GM11168 (cell line): ENCODE data around the gene TPSB2.
"Not testable (repeated sequence)": the region's sequence is repeated elsewhere in the genome, so short reads cannot be mapped to it uniquely, and the experiment has no call there.

Experiments used
- in situ Hi-C: fragments of 300-500 bp; cut with MboI; formaldehyde crosslinking; loops from one replicate; pipeline ENCODE4 v1.12.0; 2022; ENCODE audit warnings: low sequenced_read_pairs; ENCODE audit not compliant: unreplicated experiment

Gene TPSB2

GRCh38 chr16:1243907-1244850 lies 14.2 kb upstream of the TPSB2 start:
- in situ Hi-C loops = not testable (repeated sequence)

DNA sequence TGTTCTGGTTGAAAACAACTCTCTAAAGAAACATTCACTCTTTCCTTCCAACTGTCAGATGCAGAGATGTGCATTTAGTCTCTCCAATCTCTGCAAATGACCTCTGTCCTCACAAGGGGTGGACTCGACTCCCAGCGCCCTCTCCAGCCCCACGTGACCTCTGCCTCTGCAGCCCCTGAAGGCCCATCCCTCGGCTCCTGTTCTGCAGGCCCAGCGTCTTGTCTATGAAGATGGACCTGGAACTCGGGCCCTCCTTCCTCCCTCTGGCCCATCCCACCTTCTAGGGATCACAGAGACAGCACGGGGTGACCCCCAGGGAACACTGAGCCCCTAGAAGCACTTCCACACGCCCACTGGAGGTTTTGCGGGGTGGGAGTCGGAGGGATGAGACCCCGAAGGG lies 13.4 kb upstream of the TPSB2 start:
- in situ Hi-C loops = not testable (repeated sequence)

DNA sequence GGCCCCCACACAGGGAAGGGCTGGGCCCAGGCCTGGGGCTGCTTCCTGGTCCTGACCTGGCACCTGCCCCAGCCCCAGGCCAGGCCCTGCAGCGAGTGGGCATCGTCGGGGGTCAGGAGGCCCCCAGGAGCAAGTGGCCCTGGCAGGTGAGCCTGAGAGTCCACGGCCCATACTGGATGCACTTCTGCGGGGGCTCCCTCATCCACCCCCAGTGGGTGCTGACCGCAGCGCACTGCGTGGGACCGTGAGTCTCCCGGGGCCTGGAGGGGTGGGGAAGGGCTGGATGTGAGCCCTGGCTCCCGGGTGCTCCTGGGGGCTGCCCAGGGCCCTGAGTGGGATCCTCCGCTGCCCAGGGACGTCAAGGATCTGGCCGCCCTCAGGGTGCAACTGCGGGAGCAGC lies 11.1 kb upstream of the TPSB2 start:
- in situ Hi-C loops = not testable (repeated sequence)

GRCh38 chr16:1240436-1240835 lies 10.5 kb upstream of the TPSB2 start, which contains the start of gene TPSAB1:
TSS of gene TPSAB1 (plus strand) at chr16:1240705. CDS start at chr16:1240939, 234 bp downstream.
- in situ Hi-C loops = not testable (repeated sequence)

DNA sequence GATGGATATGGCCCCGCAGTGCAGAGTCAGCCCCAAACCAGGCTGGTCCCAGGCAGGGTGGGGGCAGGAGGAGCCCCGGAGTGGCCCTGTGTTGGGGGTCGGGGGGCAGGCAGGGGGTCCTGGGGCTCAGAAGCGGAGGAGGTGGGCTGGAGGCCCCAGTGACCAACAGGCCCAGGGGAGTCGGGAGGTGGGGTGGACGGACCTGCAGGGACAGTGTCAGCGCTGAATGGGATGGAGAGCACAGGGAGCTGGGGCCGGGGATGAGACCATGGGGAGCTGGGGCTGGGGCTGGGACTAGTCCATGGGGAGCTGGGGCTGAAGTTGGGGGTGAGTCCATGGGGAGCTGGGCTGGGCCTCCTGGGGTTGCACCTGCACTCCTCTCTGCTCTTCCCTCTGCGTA lies 9.6 kb upstream of the TPSB2 start:
- in situ Hi-C loops = not testable (repeated sequence)

GRCh38 chr16:1238909-1239308 lies 8.9 kb upstream of the TPSB2 start:
- in situ Hi-C loops = not testable (repeated sequence)

- in situ Hi-C loops = no loop called here
Measured at GRCh38 chr16:1237990-1238389, 8.0 kb upstream of the TPSB2 start.

GRCh38 chr16:1236659-1237058 lies 6.7 kb upstream of the TPSB2 start:
- in situ Hi-C loops = not testable (repeated sequence)

DNA sequence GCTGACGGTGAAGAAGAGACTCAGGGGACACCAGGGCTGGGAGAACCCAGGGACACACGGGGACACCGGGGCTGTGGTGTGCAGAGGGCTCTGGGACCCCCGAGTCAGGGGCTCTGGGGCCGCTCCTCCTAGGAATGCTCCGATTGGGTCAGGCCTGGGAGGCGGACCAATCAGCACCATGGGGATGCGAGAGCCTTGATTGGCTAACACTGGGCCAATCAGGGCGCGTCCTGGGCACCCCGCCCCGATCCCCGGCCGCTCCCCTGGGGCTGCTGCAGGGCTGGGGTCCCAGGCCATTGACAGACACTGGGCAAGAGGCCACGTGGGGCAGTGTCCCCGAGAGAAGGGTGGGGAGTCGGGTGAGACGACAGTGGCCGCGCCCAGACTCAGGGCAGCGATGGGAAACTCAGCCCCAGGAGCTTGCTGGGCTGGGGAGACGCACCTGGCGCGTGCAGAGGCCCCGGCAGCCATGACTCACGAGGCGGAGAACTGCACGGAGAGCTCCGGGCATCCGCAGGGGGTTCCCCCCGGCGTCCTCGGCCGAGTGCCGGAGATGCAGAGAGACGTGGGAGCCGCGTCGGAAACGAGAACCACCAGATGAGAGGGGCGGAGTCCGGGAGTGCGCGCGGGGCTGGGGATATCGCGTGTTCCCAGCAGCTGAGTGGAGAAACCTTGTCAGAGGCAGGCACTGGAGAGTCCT lies 2.2 kb upstream of the TPSB2 start:
- in situ Hi-C loops = not testable (repeated sequence)

GRCh38 chr16:1231301-1231700 lies 1.3 kb upstream of the TPSB2 start:
- in situ Hi-C loops = not testable (repeated sequence)

- in situ Hi-C loops = not testable (repeated sequence)
Measured at GRCh38 chr16:1230471-1231212, 658 bp upstream of the TPSB2 start.

DNA sequence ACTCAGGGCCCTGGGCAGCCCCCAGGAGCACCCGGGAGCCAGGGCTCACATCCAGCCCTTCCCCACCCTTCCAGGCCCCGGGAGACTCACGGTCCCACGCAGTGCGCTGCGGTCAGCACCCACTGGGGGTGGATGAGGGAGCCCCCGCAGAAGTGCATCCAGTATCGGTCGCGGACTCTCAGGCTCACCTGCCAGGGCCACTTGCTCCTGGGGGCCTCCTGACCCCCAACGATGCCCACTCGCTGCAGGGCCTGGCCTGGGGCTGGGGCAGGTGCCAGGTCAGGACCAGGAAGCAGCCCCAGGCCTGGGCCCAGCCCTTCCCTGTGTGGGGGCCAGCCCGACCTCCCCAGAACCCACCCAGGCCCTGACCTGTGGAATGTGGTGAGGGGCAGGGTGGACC lies 508 bp downstream of the TPSB2 start:
- in situ Hi-C loops = not testable (repeated sequence)

- in situ Hi-C loops = not testable (repeated sequence)
Measured at GRCh38 chr16:1228227-1228626, 1.8 kb downstream of the TPSB2 start.

GRCh38 chr16:1226692-1227091 lies 3.3 kb downstream of the TPSB2 start:
- in situ Hi-C loops = not testable (repeated sequence)

GRCh38 chr16:1225728-1226311 lies 4.2 kb downstream of the TPSB2 start:
- in situ Hi-C loops = not testable (repeated sequence)

DNA sequence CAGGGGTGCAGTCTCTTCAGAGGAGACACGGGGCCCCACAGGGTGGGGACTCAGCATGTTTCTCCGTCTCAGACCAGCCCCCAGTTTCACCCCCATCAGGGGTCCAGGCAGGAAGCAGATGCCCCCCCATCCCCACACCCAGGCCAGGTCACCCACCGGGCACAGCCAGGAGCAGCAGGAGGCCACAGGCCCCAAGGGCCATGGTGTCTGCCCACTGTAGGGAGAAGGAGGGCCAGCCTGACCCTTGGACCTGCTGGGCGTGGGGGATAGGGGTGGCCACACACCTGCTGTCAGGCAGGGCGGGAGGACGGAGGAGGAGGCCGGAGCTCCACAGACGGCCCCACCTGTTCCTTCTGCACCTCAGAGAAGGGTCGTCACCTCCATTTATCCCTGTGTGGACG lies 4.9 kb downstream of the TPSB2 start, which contains the start of gene TPSG1:
Gene TPSG1 (minus strand): TSS at position 218 of the 401 bp plus-strand sequence. CDS start 16 bp downstream, at position 202.
- in situ Hi-C loops = no loop called here

GRCh38 chr16:1224558-1224957 lies 5.4 kb downstream of the TPSB2 start:
- in situ Hi-C loops = no loop called here

DNA sequence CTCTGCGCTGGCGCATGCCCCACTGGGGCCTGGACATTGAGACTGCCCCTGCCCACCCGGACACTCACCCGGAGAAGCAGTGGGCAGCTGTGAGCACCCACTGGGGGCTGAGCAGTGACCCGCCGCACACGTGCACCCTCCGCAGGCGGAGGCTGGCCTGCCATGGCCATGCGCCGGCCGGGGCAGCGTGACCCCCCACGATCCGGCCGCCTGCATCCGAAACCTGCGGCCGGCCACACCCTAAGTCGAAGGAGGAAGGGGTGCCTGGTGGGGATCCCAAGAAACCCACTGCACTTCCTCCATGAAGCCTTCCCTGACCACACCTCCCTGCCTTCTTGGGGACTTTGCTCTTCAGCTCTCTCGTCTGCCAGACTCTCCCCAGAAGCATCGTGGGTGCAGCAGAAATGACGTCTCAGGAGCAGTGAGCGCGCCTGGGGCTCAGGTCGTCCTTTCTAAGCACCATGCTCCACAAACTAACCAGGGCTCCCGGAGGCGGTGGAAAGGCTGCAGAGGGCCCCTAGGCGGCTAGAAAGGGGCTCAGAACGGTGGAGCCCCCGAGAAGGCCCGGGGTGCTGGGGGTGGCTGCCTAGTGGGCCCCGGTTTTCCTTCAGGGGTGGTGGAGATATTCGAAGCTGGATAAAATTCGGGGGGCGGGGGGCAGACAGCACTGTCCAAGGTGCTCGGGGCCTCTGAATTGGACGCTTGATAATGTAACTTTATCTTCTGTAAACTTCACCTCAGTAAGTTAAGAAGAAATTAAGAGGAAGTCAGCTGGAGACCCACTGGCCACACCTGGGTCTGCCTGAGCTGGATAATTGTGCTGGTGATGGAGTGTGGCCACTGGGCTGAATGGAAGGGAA lies 6.4 kb downstream of the TPSB2 start:
- in situ Hi-C loops = no loop called here
